Gastroesophageal sphincter (tissue), 4 donors: ENCODE measurements around the gene BPTF. TPM values are rescaled to one million over a fixed set of nuclear protein-coding genes. Genes with fewer than 3 reads are reported as not detected.
"Not testable (repeated sequence)": the region's sequence is repeated elsewhere in the genome, so short reads cannot be mapped to it uniquely, and the experiment has no call there.

ENCODE experiments used
- ATAC-seq: fragments of 150-250 bp; one replicate; pipeline ENCODE4 v1.9.1; 2016; ENCODE audit warnings: mild to moderate bottlenecking, moderate library complexity
- H3K27ac ChIP-seq, 4 donors: fragments of 200-600 bp; sonication (generic) in 3 of 4; 1 replicate in 3 of 4; 2 replicates in 1 of 4; pipeline ENCODE4 v1.5.1; 2016 to 2019
- H3K27me3 ChIP-seq: fragments of 200-600 bp; sonication (generic); one replicate; pipeline ENCODE4 v1.5.1; 2019
- H3K36me3 ChIP-seq, 2 donors: fragments of 200-600 bp; sonication (generic); one replicate each; pipeline ENCODE4 v1.5.1; 2019; ENCODE audit warnings: control low read depth in 1 of 2
- H3K4me1 ChIP-seq, 3 donors: fragments of 200-600 bp; sonication (generic); 1 replicate in 2 of 3; 2 replicates in 1 of 3; pipeline ENCODE4 v1.5.1; 2016 to 2019; ENCODE audit warnings: control low read depth in 2 of 3
- H3K4me3 ChIP-seq, 2 donors: fragments of 200-600 bp; sonication (generic); one replicate each; pipeline ENCODE4 v1.5.1; 2019; ENCODE audit warnings: mild to moderate bottlenecking in 1 of 2, moderate library complexity in 1 of 2
- H3K9me3 ChIP-seq, 3 donors: fragments of 200-600 bp; sonication (generic); one replicate each; pipeline ENCODE4 v1.5.1; 2017 to 2019; ENCODE audit warnings: control low read depth in 2 of 3
- EP300 ChIP-seq: sonication (generic); formaldehyde crosslinking; IDR thresholded peaks from one replicate; pipeline ENCODE4 v1.6.1; 2017; ENCODE audit warnings: antibody characterized with exemption, mild to moderate bottlenecking
- POLR2A ChIP-seq, 2 donors: fragments of 450-650 bp; IDR thresholded peaks; one replicate each; pipeline ENCODE4 v1.6.1; 2017; ENCODE audit warnings: antibody characterized with exemption in 2 of 2, mild to moderate bottlenecking in 2 of 2, moderate library complexity in 1 of 2
- POLR2AphosphoS5 ChIP-seq: sonication (generic); formaldehyde crosslinking; IDR thresholded peaks from one replicate; pipeline ENCODE4 v1.6.1; 2017; ENCODE audit warnings: antibody characterized with exemption
- WGBS, 2 donors: methylation state at CpG; one replicate each; pipeline ENCODE4 v1.1.5; 2018; ENCODE audit warnings: low coverage in 1 of 2; 5-methylcytosine and 5-hydroxymethylcytosine counted together
- total RNA-seq, 4 donors: library from RNA; depleted of rRNA; stranded (reverse); fragments of >200 nt; gene quantifications; one replicate each; pipeline ENCODE4 v1.1.0, GENCODE V29; 2016
- TF ChIP-seq, protein P1 (sequence below), 4 experiments: fragments of 200-600 bp in 2 of 4; fragments of 450-650 bp in 2 of 4; sonication (generic) in 1 of 4; IDR thresholded peaks; one replicate each; pipeline ENCODE4 v1.5.1; 2017 to 2019; ENCODE audit warnings: antibody characterized with exemption in 4 of 4, mild to moderate bottlenecking in 2 of 4, moderate library complexity in 2 of 4

BPTF gene
- total RNA-seq, 4 donors from 2014 or later: 55.5 to 74.5 (median 68.3) TPM

GRCh38 chr17:67845374-67845773, 20.1 kb downstream of the BPTF start:
- no peaks in the 10 kb centered on the region for H3K9me3 ChIP-seq
- 83 to 100% methylated on average over 2 to 4 of the region's 5 CpGs for WGBS, 2 donors
- H3K27ac ChIP-seq: no peak overlapping the region
- TF ChIP-seq POLR2A (IDR thresholded peaks at IDR 0.05) (no peak), EP300 (no peak), POLR2AphosphoS5 (no peak)
- TF ChIP-seq, protein P1, sequence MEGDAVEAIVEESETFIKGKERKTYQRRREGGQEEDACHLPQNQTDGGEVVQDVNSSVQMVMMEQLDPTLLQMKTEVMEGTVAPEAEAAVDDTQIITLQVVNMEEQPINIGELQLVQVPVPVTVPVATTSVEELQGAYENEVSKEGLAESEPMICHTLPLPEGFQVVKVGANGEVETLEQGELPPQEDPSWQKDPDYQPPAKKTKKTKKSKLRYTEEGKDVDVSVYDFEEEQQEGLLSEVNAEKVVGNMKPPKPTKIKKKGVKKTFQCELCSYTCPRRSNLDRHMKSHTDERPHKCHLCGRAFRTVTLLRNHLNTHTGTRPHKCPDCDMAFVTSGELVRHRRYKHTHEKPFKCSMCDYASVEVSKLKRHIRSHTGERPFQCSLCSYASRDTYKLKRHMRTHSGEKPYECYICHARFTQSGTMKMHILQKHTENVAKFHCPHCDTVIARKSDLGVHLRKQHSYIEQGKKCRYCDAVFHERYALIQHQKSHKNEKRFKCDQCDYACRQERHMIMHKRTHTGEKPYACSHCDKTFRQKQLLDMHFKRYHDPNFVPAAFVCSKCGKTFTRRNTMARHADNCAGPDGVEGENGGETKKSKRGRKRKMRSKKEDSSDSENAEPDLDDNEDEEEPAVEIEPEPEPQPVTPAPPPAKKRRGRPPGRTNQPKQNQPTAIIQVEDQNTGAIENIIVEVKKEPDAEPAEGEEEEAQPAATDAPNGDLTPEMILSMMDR (IDR thresholded peaks at IDR 0.05): no peak
- no peak for ATAC-seq
- H3K4me3 ChIP-seq: no peak overlapping the region
- no peaks in the 10 kb centered on the region for H3K36me3 ChIP-seq
- H3K4me1 ChIP-seq: peaks cover 0 to 33% (median 0%) of the 10 kb centered on the region in 3 donors
- no peaks in the 10 kb centered on the region for H3K27me3 ChIP-seq

- not testable (repeated sequence) for H3K27me3 ChIP-seq, H3K9me3 ChIP-seq, H3K4me3 ChIP-seq, ATAC-seq, H3K27ac ChIP-seq, H3K36me3 ChIP-seq
- WGBS, 2 donors: 57 to 89% methylated on average over 5 of the region's 5 CpGs
- peaks cover 0 to 35% (median 0%) of the 10 kb centered on the region in 3 donors for H3K4me1 ChIP-seq
These were observed 22.9 kb downstream of the BPTF start for GRCh38 chr17:67848189-67848588.

DNA sequence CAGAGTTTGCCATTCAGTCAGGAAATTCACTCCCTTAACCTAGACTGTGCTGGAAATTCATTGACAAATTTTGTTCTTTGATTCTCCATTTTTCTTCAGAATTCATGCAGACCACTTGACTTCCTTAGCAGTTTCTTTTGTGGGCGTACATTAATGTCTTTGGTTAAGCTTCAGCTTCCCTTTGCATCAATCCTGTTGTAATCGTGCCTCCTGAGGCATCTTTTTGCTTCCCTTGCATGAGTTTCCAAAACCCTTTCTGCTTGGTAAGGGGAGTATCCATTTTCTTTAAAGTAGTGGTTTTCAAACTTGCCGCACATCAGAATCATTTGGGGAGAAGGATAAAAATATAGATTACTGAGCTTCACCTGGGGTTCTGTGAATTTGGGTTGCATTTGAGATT, 23.5 kb downstream of the BPTF start:
- not testable (repeated sequence) for H3K36me3 ChIP-seq, H3K4me3 ChIP-seq, ATAC-seq, H3K9me3 ChIP-seq, H3K27ac ChIP-seq, H3K27me3 ChIP-seq
- WGBS, 2 donors: 91 to 100% methylated on average over 2 to 3 of the region's 3 CpGs
- H3K4me1 ChIP-seq: peaks cover 0 to 36% (median 0%) of the 10 kb centered on the region in 3 donors

DNA sequence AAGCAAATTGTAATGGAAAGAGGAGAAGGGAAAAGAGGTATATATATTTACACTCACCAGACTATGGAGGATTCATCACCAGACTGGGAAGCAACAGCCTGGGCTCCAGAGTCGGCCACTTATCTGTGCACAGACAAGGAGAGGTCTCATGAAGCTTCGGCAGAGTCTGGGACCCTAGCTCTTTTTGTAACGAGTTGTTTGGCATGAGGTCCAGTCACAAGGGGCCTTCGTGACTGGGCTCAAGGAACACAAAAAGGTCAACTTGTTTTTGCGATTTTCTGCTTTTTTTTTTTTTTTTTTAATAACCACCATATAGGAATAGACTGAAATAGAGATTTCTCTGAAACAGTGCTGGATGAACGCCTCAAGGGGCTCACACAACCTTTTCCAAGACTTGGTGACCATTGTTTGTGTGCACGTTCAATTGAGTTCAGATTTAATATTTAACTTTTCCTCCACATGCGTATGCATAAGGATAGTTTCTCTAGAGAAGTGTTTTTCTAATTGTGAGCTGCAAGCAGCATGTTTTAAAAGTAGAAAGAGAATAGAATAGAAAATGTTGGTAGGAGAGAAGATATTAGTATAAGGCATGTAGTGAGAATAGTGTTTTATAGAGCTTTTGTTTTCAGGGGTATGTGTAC, 25.8 kb downstream of the BPTF start:
- Histone ChIP-seq H3K9me3 (no peaks in the 10 kb centered on the region), H3K36me3 (peaks cover 0 to 17% of the 10 kb centered on the region in 2 donors), H3K4me3 (no peak overlapping the region), H3K27me3 (no peaks in the 10 kb centered on the region), H3K4me1 (peaks cover 0 to 52% (median 0%) of the 10 kb centered on the region in 3 donors), H3K27ac (no peak overlapping the region)
- no peak for TF ChIP-seq POLR2A (IDR thresholded peaks at IDR 0.05)
- TF ChIP-seq POLR2AphosphoS5: no peak
- TF ChIP-seq EP300: no peak
- TF ChIP-seq, protein P1 (IDR thresholded peaks at IDR 0.05): no peak
- WGBS, 2 donors: 62 to 69% methylated on average over 5 to 8 of the region's 8 CpGs
- ATAC-seq: no peak

DNA sequence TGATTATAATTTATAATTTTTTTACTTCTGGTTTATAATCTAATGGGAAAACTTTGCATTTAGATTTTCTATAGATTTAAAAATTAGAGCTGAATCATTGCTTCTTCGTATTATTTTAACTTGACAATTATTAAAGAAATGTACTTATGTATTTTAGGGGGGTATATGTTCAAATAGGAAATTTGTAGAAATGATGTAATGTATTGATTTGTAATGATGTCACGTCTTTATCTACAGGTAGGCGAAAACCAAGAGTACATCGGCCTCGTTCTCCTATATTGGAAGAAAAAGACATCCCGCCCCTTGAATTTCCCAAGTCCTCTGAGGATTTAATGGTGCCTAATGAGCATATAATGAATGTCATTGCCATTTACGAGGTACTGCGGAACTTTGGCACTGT, 28.4 kb downstream of the BPTF start:
- Histone ChIP-seq H3K4me3 (no peak overlapping the region), H3K27me3 (no peaks in the 10 kb centered on the region), H3K9me3 (no peaks in the 10 kb centered on the region), H3K27ac (no peak overlapping the region), H3K4me1 (peaks cover 0 to 41% (median 0%) of the 10 kb centered on the region in 3 donors), H3K36me3 (peaks cover 0 to 17% of the 10 kb centered on the region in 2 donors)
- TF ChIP-seq, protein P1 (IDR thresholded peaks at IDR 0.05): no peak
- TF ChIP-seq EP300 (no peak), POLR2A (IDR thresholded peaks at IDR 0.05) (no peak), POLR2AphosphoS5 (no peak)
- WGBS, 2 donors: 94 to 100% methylated on average over 6 to 8 of the region's 8 CpGs
- no peak for ATAC-seq

GRCh38 chr17:67854378-67854777, 29.1 kb downstream of the BPTF start:
- Histone ChIP-seq H3K4me3 (no peak overlapping the region), H3K4me1 (peaks cover 0 to 48% (median 4%) of the 10 kb centered on the region in 3 donors), H3K27ac (no peak overlapping the region), H3K9me3 (no peaks in the 10 kb centered on the region), H3K27me3 (no peaks in the 10 kb centered on the region), H3K36me3 (peaks cover 0 to 17% of the 10 kb centered on the region in 2 donors)
- ATAC-seq: no peak
- no peak for TF ChIP-seq EP300
- TF ChIP-seq, protein P1 (IDR thresholded peaks at IDR 0.05): no peak
- no peak for TF ChIP-seq POLR2AphosphoS5
- no peak for TF ChIP-seq POLR2A (IDR thresholded peaks at IDR 0.05)
- WGBS, 2 donors: 88 to 100% methylated on average over 4 to 6 of the region's 6 CpGs
